Stimulated activated CD8-positive, alpha-beta memory T cell treated with anti-CD3 and anti-CD28 coated beads, Interleukin-7, amount 100 ng/mL, for 24 hours (primary cell): ENCODE data around the gene FIGN.

Experiments
- DNase-seq: peaks from one replicate; pipeline ENCODE4 v3.0.0-alpha.2; 2020; ENCODE audit warnings: low read depth

Gene FIGN

DNA sequence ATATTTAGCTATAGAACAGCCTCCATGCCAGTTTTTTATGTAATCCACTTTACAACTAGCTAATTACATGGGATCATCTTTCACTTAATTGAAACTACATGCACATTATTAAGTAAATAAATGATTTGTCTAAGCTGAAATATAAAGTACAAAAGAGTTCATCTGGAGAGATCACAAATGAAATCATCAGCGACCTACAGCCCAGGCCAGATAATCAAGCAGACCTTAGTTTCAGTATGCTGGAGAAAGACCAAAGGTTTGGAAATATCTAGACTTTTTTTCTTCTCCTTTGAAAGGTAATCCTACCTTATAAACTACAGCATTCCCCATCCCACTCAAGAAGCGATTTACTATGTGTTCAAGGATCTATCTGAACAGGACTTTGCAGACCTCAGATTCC lies 26.5 kb downstream of the FIGN start:
- no peak for DNase-seq

- no peak for DNase-seq
Observed at GRCh38 chr2:163708265-163708664, 27.5 kb downstream of the FIGN start.

DNA sequence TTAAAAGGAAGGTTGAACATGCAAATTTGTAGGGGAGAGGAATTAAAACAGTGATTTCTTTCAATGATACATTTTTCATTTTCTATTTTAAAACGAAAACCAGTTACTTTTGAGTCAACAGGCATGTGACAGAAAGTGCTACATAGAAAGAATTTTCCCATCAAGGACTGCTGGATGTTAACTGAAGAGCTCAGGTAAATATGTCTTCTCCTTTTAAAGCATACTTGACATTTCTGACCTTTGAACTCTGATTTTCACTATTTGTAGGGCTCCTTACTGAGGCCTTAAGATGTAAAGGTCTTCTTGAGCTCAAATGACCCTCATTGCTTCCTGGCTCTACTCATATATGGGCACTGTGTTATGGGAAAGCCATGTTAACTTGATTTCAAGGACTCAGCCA lies 32.4 kb downstream of the FIGN start:
- DNase-seq: no peak

DNA sequence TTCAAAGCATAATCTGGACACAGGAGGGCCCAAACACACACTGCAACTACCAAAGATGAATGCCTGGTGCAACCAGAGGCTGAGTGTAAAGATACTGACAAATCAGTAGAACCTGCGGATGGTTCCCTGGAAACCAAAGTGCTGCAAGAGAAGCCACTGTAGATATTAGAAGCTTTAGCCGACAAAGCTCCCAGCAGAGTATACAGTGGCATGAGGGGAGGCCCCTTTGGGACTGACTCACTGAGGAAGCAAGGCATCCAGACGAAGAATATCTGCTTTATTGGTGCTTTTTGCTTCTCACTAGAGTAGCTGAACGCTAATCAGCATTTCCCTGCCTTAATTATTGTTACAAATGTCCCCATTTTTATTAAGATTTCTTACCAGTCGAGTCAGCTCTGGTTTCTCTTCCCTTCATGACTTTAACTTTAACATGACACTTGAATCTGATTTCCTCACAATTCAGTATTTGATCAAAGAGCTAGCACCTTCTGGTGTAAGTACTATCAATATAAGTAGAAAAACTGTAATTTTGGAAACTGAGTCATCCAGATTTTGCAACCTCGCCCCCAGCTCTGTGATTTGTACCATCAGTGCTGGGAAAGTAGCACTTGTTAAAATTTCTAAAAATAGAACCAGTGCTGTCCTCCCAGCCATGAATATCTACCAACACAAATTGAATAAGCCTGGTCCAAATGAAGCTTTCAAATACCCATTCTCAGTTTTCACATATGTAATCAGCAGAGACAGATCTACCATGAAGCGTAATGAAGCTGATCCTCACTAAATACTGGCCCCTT lies 34.2 kb downstream of the FIGN start:
- DNase-seq: no peak

DNA sequence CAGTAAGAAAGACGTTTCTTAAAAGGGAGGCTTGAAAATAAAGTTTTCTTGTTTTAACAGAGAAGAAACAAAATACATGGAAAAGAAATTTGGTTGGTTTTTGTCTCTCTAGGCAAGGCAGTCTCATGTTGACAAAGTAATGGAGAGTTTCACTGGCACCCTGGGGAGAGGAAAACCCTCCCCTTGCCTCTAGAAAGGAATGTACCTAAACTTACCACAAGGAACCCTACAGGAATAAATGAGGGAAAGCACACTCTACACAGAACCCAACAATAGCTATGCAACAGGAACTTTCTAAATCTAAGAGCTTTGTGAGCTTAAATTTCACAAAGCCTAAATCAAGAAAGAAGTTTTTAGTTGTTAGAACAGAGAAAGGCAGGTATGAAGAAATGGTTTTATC lies 37.0 kb downstream of the FIGN start:
- no peak for DNase-seq

DNA sequence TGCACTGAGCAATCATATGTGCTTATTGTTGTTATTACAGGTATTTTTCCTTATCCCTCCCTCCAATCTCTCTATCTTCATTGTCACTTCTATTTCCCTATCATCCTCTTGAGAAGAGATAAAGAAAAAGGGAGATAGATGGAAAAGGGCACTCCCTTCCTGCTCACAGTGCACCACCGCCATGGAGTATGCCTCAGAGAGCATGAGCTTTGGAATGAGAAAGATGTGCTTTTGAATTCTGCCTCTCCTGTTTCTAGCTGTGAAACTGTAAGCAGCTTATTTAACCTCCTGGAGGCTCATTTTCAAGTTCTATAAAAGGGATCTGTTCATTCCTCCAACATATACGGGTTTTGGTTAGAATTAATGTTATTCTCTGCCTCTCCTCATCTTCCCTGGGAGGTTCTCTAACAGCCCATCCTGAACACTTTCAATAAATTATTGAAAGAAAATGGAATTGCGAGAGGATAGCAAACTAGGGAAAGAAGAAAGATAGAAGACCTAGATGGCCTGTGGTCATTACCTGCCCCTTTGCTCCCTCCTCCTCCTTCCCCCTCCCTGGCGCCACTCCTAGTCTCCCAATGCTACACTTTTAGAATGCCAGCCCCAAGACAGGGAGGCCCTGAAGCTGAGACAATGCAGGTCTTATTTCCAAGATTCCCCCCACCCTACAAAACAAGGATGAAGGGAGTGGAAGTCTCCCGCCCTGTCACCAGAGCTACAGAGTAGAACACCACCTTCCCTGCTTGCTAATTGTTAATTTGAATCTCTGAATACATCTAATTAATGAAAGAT lies 37.8 kb downstream of the FIGN start:
- no peak for DNase-seq

DNA sequence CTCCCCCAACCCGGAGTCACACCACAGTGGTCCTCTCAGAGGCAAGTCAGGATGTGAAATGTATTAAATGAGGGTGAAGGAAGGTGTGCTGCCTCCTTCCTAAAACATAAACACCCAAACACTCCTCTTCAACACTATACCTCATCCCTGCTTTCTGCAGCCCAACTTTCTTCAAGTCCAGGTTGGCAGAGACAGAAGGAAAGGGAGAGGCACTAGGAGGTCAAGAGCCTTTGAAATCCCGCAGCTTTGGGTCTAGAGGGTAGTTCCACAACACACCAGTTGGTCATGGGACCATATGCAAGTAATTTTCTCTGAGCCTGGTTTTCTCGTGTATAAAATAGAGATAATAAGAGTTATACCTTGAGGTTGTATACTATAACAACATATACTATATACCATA lies 38.4 kb downstream of the FIGN start:
- DNase-seq: no peak

- DNase-seq: no peak
Observed at GRCh38 chr2:163693484-163693883, 42.3 kb downstream of the FIGN start.

- DNase-seq: no peak
Observed at GRCh38 chr2:163692611-163693482, 43.0 kb downstream of the FIGN start.

DNA sequence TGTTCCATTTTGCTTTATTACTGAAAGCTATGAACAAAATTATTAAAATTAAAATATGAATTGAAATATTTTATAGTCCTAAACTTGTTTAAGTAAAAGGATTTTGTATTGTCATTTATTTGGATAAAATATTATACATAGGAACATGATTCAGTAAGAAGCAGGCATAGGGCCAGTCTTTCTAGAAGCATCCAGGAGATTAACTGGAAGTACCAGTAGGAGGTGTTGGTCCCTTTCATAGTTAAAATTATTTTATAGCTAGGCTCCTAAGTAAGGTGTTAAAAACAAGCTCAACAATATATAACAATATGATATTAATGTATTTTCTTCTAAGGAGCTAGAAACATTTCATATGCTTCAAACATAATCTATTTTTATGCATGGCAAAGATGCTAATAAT lies 43.7 kb downstream of the FIGN start:
- DNase-seq: no peak

DNA sequence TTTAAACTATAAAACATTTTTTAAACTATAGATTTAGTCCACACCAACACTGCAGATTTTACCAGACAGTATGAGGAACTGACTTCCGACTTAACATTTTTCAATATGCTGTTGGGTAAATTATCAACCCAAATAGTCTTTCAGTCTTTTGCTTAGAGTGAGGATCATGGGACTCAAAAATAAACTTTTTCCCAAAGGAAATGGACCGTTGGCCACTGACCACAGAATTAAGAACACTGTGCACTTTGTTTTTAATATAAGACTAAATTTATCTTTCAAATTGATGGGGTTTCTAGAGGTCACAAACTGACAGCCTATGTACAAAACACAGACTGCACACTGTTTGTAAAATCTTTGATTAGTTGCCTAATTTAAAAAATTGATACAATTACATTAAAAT lies 44.9 kb downstream of the FIGN start:
- DNase-seq: no peak

DNA sequence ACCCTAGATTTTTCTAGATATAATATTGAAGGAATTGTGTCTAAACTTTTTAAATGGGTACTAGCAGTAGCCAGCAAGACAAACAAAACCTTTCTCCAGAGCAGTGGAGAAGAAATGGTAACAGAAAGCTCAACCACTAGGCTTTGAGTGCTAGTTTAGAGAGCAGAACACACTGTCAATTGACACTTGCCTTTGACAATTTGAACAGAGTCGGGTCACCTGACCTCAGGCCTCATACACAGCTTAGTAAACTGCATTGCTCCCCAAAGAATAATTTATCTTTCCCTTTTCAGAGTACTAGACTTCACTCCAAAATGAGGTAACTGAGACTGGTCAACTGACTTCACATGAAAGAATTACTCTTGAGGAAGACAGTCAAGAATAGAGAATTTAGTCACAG lies 48.6 kb downstream of the FIGN start:
- DNase-seq: no peak

DNA sequence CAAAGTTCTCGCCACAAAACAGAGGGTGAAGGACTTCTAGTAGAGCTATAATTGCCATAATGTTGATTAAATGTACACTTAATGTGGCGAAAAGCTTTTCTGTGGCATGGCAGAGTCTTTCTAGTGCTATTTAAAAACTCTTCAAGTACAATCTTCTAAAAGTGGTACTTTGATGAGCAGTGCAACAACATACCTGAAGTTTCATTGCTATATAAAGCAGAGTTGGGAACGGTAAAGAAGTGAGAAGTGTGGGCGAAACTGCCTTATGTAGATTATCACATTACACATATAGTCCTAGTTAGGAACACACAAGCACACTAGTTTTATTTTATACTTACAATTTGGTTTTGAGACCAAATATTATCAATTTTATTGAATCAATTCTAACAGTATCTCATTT lies 49.5 kb downstream of the FIGN start:
- DNase-seq: no peak

DNA sequence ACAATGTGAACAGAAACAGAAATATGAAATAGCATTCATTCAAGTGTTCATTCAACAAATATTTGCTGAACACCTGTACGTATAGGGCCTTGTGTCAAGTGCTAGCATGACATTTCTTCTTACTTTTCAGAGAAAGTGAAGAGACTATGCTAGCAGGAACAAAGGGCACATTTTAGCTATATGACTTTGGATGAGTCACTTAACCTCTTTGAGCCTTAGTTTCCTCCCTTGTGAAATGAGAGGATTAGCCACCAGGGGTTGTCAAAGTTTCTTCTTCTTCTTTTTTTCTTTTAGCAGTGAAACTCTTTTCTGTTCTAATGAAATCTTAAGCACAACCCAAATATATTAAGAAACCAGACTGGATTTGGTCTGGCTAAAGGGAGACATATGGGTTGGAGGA lies 53.1 kb downstream of the FIGN start:
- no peak for DNase-seq

DNA sequence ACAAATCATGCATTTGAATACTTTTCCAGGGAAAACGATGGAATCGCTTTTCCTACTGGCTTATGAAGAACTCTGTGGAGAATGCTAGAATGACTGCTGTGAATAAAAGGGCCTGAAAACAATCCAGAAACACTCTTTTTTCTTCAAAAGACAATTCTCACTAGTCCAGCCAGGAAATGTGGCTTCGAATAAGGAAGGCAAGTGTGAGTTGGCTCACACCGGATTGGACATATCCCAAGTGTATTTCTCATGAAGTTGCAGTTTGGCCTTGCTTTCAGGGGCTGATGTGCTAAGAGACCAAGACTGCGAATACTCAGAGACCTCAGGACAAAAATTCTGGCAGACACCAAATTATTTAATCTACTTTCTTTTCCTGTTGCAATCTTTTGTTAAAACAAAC lies 54.1 kb downstream of the FIGN start:
- no peak for DNase-seq

GRCh38 chr2:163675388-163675787 lies 60.4 kb downstream of the FIGN start:
- DNase-seq: no peak

GRCh38 chr2:163673522-163673921 lies 62.3 kb downstream of the FIGN start:
- no peak for DNase-seq

GRCh38 chr2:163670929-163671328 lies 64.9 kb downstream of the FIGN start:
- DNase-seq: no peak

DNA sequence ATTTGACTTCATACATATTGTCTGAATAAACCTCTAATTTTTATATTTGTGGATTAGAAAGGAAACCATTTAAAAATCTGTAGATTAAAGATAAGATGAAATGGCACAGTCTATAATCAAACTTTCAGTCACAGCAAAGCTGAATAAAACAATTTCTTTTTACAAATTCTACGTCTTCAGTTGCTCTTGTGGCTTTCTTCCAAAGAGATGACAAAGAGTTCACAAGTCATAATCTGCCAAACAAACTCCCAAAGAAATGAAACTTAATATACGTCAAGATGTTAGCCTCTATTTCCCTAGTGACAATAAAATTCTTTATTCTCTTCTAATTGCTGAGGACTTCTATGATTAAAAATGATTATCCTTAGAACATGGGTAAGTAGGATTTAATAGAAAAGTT lies 66.3 kb downstream of the FIGN start:
- DNase-seq: no peak

- DNase-seq: no peak
Observed at GRCh38 chr2:163667064-163667887, 68.5 kb downstream of the FIGN start.

GRCh38 chr2:163665817-163666216 lies 70.0 kb downstream of the FIGN start:
- no peak for DNase-seq

- DNase-seq: no peak
Observed at GRCh38 chr2:163665051-163665450, 70.8 kb downstream of the FIGN start.
